ENCODE measurements around the gene SPATA9.

Gene SPATA9

GRCh38 chr5:95672641-95673040, 10.2 kb downstream of the SPATA9 start:
- no peaks in the 10 kb centered on the region for H3K36me3 ChIP-seq (ENCODE audit: control insufficient read depth, insufficient read depth, low read length)
- no peaks in the 10 kb centered on the region for H3K4me1 ChIP-seq (ENCODE audit: control insufficient read depth, insufficient read depth, low read length, poor library complexity, severe bottlenecking)
- DNase-seq: no peak
- no peak overlapping the region for H3K4me3 ChIP-seq (ENCODE audit: insufficient read depth, low read depth, low read length, poor library complexity, severe bottlenecking)
- no peaks in the 10 kb centered on the region for H3K27me3 ChIP-seq (replicated peaks; ENCODE audit: control insufficient read depth, insufficient read depth, low read length, poor library complexity, severe bottlenecking)
- no peaks in the 10 kb centered on the region for H3K9me3 ChIP-seq (ENCODE audit: control insufficient read depth, low read length)
- no peak overlapping the region for H3K27ac ChIP-seq (ENCODE audit: insufficient read depth, low read length, poor library complexity, severe bottlenecking)

- Histone ChIP-seq H3K9me3 (ENCODE audit: control insufficient read depth, low read length) (no peaks in the 10 kb centered on the region), H3K4me3 (ENCODE audit: insufficient read depth, low read depth, low read length, poor library complexity, severe bottlenecking) (no peak overlapping the region), H3K4me1 (ENCODE audit: control insufficient read depth, insufficient read depth, low read length, poor library complexity, severe bottlenecking) (no peaks in the 10 kb centered on the region), H3K36me3 (ENCODE audit: control insufficient read depth, insufficient read depth, low read length) (no peaks in the 10 kb centered on the region), H3K27me3 (replicated peaks; ENCODE audit: control insufficient read depth, insufficient read depth, low read length, poor library complexity, severe bottlenecking) (no peaks in the 10 kb centered on the region), H3K27ac (ENCODE audit: insufficient read depth, low read length, poor library complexity, severe bottlenecking) (no peak overlapping the region)
- DNase-seq: no peak
These were observed 11.0 kb downstream of the SPATA9 start for GRCh38 chr5:95671826-95672225.

GRCh38 chr5:95670568-95670967, 12.2 kb downstream of the SPATA9 start:
- H3K4me3 ChIP-seq (ENCODE audit: insufficient read depth, low read depth, low read length, poor library complexity, severe bottlenecking): no peak overlapping the region
- H3K27ac ChIP-seq (ENCODE audit: insufficient read depth, low read length, poor library complexity, severe bottlenecking): no peak overlapping the region
- H3K4me1 ChIP-seq (ENCODE audit: control insufficient read depth, insufficient read depth, low read length, poor library complexity, severe bottlenecking): no peaks in the 10 kb centered on the region
- DNase-seq: no peak
- H3K27me3 ChIP-seq (replicated peaks; ENCODE audit: control insufficient read depth, insufficient read depth, low read length, poor library complexity, severe bottlenecking): no peaks in the 10 kb centered on the region
- no peaks in the 10 kb centered on the region for H3K36me3 ChIP-seq (ENCODE audit: control insufficient read depth, insufficient read depth, low read length)
- no peaks in the 10 kb centered on the region for H3K9me3 ChIP-seq (ENCODE audit: control insufficient read depth, low read length)

GRCh38 chr5:95669985-95670384, 12.8 kb downstream of the SPATA9 start:
- Histone ChIP-seq H3K27me3 (replicated peaks; ENCODE audit: control insufficient read depth, insufficient read depth, low read length, poor library complexity, severe bottlenecking) (no peaks in the 10 kb centered on the region), H3K27ac (ENCODE audit: insufficient read depth, low read length, poor library complexity, severe bottlenecking) (no peak overlapping the region), H3K36me3 (ENCODE audit: control insufficient read depth, insufficient read depth, low read length) (no peaks in the 10 kb centered on the region), H3K9me3 (ENCODE audit: control insufficient read depth, low read length) (no peaks in the 10 kb centered on the region), H3K4me3 (ENCODE audit: insufficient read depth, low read depth, low read length, poor library complexity, severe bottlenecking) (no peak overlapping the region), H3K4me1 (ENCODE audit: control insufficient read depth, insufficient read depth, low read length, poor library complexity, severe bottlenecking) (no peaks in the 10 kb centered on the region)
- DNase-seq: no peak

- no peak for DNase-seq
- no peaks in the 10 kb centered on the region for H3K9me3 ChIP-seq (ENCODE audit: control insufficient read depth, low read length)
- H3K36me3 ChIP-seq (ENCODE audit: control insufficient read depth, insufficient read depth, low read length): no peaks in the 10 kb centered on the region
- no peak overlapping the region for H3K4me3 ChIP-seq (ENCODE audit: insufficient read depth, low read depth, low read length, poor library complexity, severe bottlenecking)
- H3K4me1 ChIP-seq (ENCODE audit: control insufficient read depth, insufficient read depth, low read length, poor library complexity, severe bottlenecking): no peaks in the 10 kb centered on the region
- H3K27me3 ChIP-seq (replicated peaks; ENCODE audit: control insufficient read depth, insufficient read depth, low read length, poor library complexity, severe bottlenecking): no peaks in the 10 kb centered on the region
- H3K27ac ChIP-seq (ENCODE audit: insufficient read depth, low read length, poor library complexity, severe bottlenecking): no peak overlapping the region
These were observed 13.3 kb downstream of the SPATA9 start for GRCh38 chr5:95669540-95669939.

GRCh38 chr5:95668728-95669127, 14.1 kb downstream of the SPATA9 start:
- no peak overlapping the region for H3K27ac ChIP-seq (ENCODE audit: insufficient read depth, low read length, poor library complexity, severe bottlenecking)

GRCh38 chr5:95668216-95668615, 14.6 kb downstream of the SPATA9 start:
- Histone ChIP-seq H3K9me3 (ENCODE audit: control insufficient read depth, low read length) (no peaks in the 10 kb centered on the region), H3K36me3 (ENCODE audit: control insufficient read depth, insufficient read depth, low read length) (no peaks in the 10 kb centered on the region), H3K4me1 (ENCODE audit: control insufficient read depth, insufficient read depth, low read length, poor library complexity, severe bottlenecking) (no peaks in the 10 kb centered on the region), H3K27me3 (replicated peaks; ENCODE audit: control insufficient read depth, insufficient read depth, low read length, poor library complexity, severe bottlenecking) (no peaks in the 10 kb centered on the region), H3K4me3 (ENCODE audit: insufficient read depth, low read depth, low read length, poor library complexity, severe bottlenecking) (no peak overlapping the region), H3K27ac (ENCODE audit: insufficient read depth, low read length, poor library complexity, severe bottlenecking) (no peak overlapping the region)
- no peak for DNase-seq

More at GRCh38 chr5:95668728-95669127, 14.1 kb downstream of the SPATA9 start:
- no peaks in the 10 kb centered on the region for H3K4me1 ChIP-seq (ENCODE audit: control insufficient read depth, insufficient read depth, low read length, poor library complexity, severe bottlenecking)
- no peaks in the 10 kb centered on the region for H3K27me3 ChIP-seq (replicated peaks; ENCODE audit: control insufficient read depth, insufficient read depth, low read length, poor library complexity, severe bottlenecking)
- no peak overlapping the region for H3K4me3 ChIP-seq (ENCODE audit: insufficient read depth, low read depth, low read length, poor library complexity, severe bottlenecking)
- H3K36me3 ChIP-seq (ENCODE audit: control insufficient read depth, insufficient read depth, low read length): no peaks in the 10 kb centered on the region
- no peak for DNase-seq
- no peaks in the 10 kb centered on the region for H3K9me3 ChIP-seq (ENCODE audit: control insufficient read depth, low read length)

GRCh38 chr5:95667678-95668077, 15.1 kb downstream of the SPATA9 start:
- Histone ChIP-seq H3K27ac (ENCODE audit: insufficient read depth, low read length, poor library complexity, severe bottlenecking) (no peak overlapping the region), H3K4me3 (ENCODE audit: insufficient read depth, low read depth, low read length, poor library complexity, severe bottlenecking) (no peak overlapping the region), H3K27me3 (replicated peaks; ENCODE audit: control insufficient read depth, insufficient read depth, low read length, poor library complexity, severe bottlenecking) (no peaks in the 10 kb centered on the region), H3K36me3 (ENCODE audit: control insufficient read depth, insufficient read depth, low read length) (no peaks in the 10 kb centered on the region), H3K4me1 (ENCODE audit: control insufficient read depth, insufficient read depth, low read length, poor library complexity, severe bottlenecking) (no peaks in the 10 kb centered on the region), H3K9me3 (ENCODE audit: control insufficient read depth, low read length) (no peaks in the 10 kb centered on the region)
- no peak for DNase-seq

GRCh38 chr5:95667061-95667618, 15.7 kb downstream of the SPATA9 start:
- Histone ChIP-seq H3K4me3 (ENCODE audit: insufficient read depth, low read depth, low read length, poor library complexity, severe bottlenecking) (no peak overlapping the region), H3K27me3 (replicated peaks; ENCODE audit: control insufficient read depth, insufficient read depth, low read length, poor library complexity, severe bottlenecking) (no peaks in the 10 kb centered on the region), H3K9me3 (ENCODE audit: control insufficient read depth, low read length) (no peaks in the 10 kb centered on the region), H3K4me1 (ENCODE audit: control insufficient read depth, insufficient read depth, low read length, poor library complexity, severe bottlenecking) (no peaks in the 10 kb centered on the region), H3K36me3 (ENCODE audit: control insufficient read depth, insufficient read depth, low read length) (no peaks in the 10 kb centered on the region), H3K27ac (ENCODE audit: insufficient read depth, low read length, poor library complexity, severe bottlenecking) (no peak overlapping the region)
- no peak for DNase-seq

- Histone ChIP-seq H3K4me3 (ENCODE audit: insufficient read depth, low read depth, low read length, poor library complexity, severe bottlenecking) (no peak overlapping the region), H3K27me3 (replicated peaks; ENCODE audit: control insufficient read depth, insufficient read depth, low read length, poor library complexity, severe bottlenecking) (no peaks in the 10 kb centered on the region), H3K36me3 (ENCODE audit: control insufficient read depth, insufficient read depth, low read length) (no peaks in the 10 kb centered on the region), H3K27ac (ENCODE audit: insufficient read depth, low read length, poor library complexity, severe bottlenecking) (no peak overlapping the region), H3K4me1 (ENCODE audit: control insufficient read depth, insufficient read depth, low read length, poor library complexity, severe bottlenecking) (no peaks in the 10 kb centered on the region), H3K9me3 (ENCODE audit: control insufficient read depth, low read length) (no peaks in the 10 kb centered on the region)
- no peak for DNase-seq
These were observed 18.5 kb downstream of the SPATA9 start for GRCh38 chr5:95664204-95664786.
